Measurements from ENCODE around the gene CIDEC. TPM values are rescaled to one million over a fixed set of nuclear protein-coding genes. Genes with fewer than 3 reads are reported as not detected.

CIDEC gene
- total and polyA plus RNA-seq, 2 of the 13 experiments (the other 11 are each of a cell fraction or from before 2014, with no cell fraction given) = 2.5 to 10.4 TPM

- TF ChIP-seq ZNF687 (CRISPR knock-in tag; IDR thresholded peaks at IDR 0.05) (0 out of 2 replicates have a peak, but pooled peaks have one; percentile 24), FOXK1 (CRISPR knock-in tag; IDR thresholded peaks at IDR 0.05; ENCODE audit: borderline replicate concordance, low read depth) (0 out of 2 replicates have a peak, but pooled peaks have one; percentile 12), KDM2A (CRISPR knock-in tag; IDR thresholded peaks at IDR 0.05; ENCODE audit: borderline replicate concordance, low read depth) (0 out of 2 replicates have a peak, but pooled peaks have one; percentile 16), KLF15 (CRISPR knock-in tag; IDR thresholded peaks at IDR 0.05; ENCODE audit: borderline replicate concordance) (no peak), RCOR2 (CRISPR knock-in tag; IDR thresholded peaks at IDR 0.05) (peak; percentile 7; the same call in 1 of the 2 replicates), ZNF644 (CRISPR knock-in tag; IDR thresholded peaks at IDR 0.05; ENCODE audit: low read depth) (peak; percentile 41; the same call in 1 of the 2 replicates), SOX13 (IDR thresholded peaks at IDR 0.05) (no peak), SOX13 (CRISPR knock-in tag; conservative IDR thresholded peaks at IDR 0.05 in 1 of 2, IDR thresholded peaks at IDR 0.05 in 1 of 2) (0 out of 4 replicates have a peak, but pooled peaks of 1 of the 2 experiments have one; percentile 9), CENPX (CRISPR knock-in tag; IDR thresholded peaks at IDR 0.05) (no peak), SAFB2 (CRISPR knock-in tag; IDR thresholded peaks at IDR 0.05; ENCODE audit: borderline replicate concordance, low read depth) (0 out of 2 replicates have a peak, but pooled peaks have one; percentile 47)
These were observed 21.9 kb upstream of the CIDEC start (continued) for GRCh38 chr3:9901967-9902366.

Data from HepG2 (cell line).